Heart left ventricle (tissue), 16 donors: ENCODE measurements around the gene MRPL9. TPM values are rescaled to one million over a fixed set of nuclear protein-coding genes. Genes with fewer than 3 reads are reported as not detected.
A peak's percentile ranks its signal among the peaks of the same experiment; 100 is the strongest.

Experiments used
- ATAC-seq, 4 donors: fragments of 200-7000 bp; cut with Tn5 transposase; one replicate each; pipeline ENCODE4 v1.9.1; 2020 to 2022; ENCODE audit warnings: moderate library complexity in 4 of 4, mild to moderate bottlenecking in 3 of 4, moderate number of reproducible peaks in 1 of 4
- DNase-seq, 5 donors: peaks; one replicate each; pipeline ENCODE4 v3.0.0-alpha.2; 2020
- H3K27ac ChIP-seq, 12 donors: fragments of 200-600 bp; sonication (generic) in 4 of 12; one replicate each; pipeline versions ENCODE4 v1.5.0 to v1.8.0; 2016 to 2022; ENCODE audit warnings: mild to moderate bottlenecking in 2 of 12
- H3K27me3 ChIP-seq, 9 donors: fragments of 200-600 bp; sonication (generic) in 2 of 9; one replicate each; pipeline versions ENCODE4 v1.5.1 to v1.8.0; 2016 to 2022; ENCODE audit warnings: mild to moderate bottlenecking in 3 of 9
- H3K36me3 ChIP-seq, 9 donors: fragments of 200-600 bp; sonication (generic) in 2 of 9; one replicate each; pipeline versions ENCODE4 v1.5.0 to v1.8.0; 2018 to 2022; ENCODE audit warnings: mild to moderate bottlenecking in 2 of 9
- H3K4me1 ChIP-seq, 12 donors: fragments of 200-600 bp; sonication (generic) in 4 of 12; one replicate each; pipeline versions ENCODE4 v1.5.0 to v1.8.0; 2016 to 2022; ENCODE audit warnings: mild to moderate bottlenecking in 3 of 12
- H3K4me3 ChIP-seq, 12 donors: fragments of 200-600 bp; sonication (generic) in 4 of 12; one replicate each; pipeline versions ENCODE4 v1.5.0 to v1.8.0; 2017 to 2022; ENCODE audit warnings: mild to moderate bottlenecking in 9 of 12, moderate library complexity in 4 of 12
- H3K9me3 ChIP-seq, 12 donors: fragments of 200-600 bp; sonication (generic) in 4 of 12; one replicate each; pipeline versions ENCODE4 v1.5.0 to v1.8.0; 2016 to 2022; ENCODE audit warnings: mild to moderate bottlenecking in 1 of 12
- POLR2A ChIP-seq, 2 donors: fragments of 450-650 bp; IDR thresholded peaks; one replicate each; pipeline ENCODE4 v1.6.1; 2017; ENCODE audit warnings: antibody characterized with exemption in 2 of 2, mild to moderate bottlenecking in 2 of 2, moderate library complexity in 2 of 2
- WGBS, 4 donors: extraction: QIAGEN DNeasy Blood & Tissue Kit in 2 of 4; methylation state at CpG; one replicate each; pipeline versions ENCODE4 v1.1.5 to v1.1.7; 2013 to 2018; 5-methylcytosine and 5-hydroxymethylcytosine counted together
- intact Hi-C, 10 donors: fragments of 100-400 bp; cut with DNase I; formaldehyde crosslinking; loops; one replicate each; pipeline versions ENCODE4 v1.11.1 to v1.14.2; 2022
- polyA plus RNA-seq, 2 donors: library from polyadenylated mRNA; stranded (reverse); fragments of 200-250 nt; gene quantifications; one replicate each; pipeline ENCODE4 v1.2.3, GENCODE V29; 2013
- total RNA-seq, 9 donors: library from RNA; depleted of rRNA in 2 of 9; stranded (reverse); fragments of >200 nt in 2 of 9; fragmentation: NEBNext Ultra II Directional in 3 of 9; extraction: Animal tissue kit (Norgen Biotek cat#: 25700) in 3 of 9; gene quantifications; one replicate each; pipeline versions ENCODE4 v1.1.0 to v1.2.4, GENCODE V29; 2016 to 2023
- TF ChIP-seq, protein P1 (sequence below), 12 donors: fragments of 200-600 bp; sonication (generic) in 4 of 12; IDR thresholded peaks; one replicate each; pipeline versions ENCODE4 v1.5.0 to v1.8.0; 2018 to 2022; ENCODE audit warnings: antibody characterized with exemption in 12 of 12, mild to moderate bottlenecking in 5 of 12
- donor health status: ischemic (EF 13 %, LVEDD 7.1; RV severe dilation, severe dysfunction).
- donor health status: healthy with polysubstance abuse.
- donor health status: DM: no; HTN: yes; CAD: no.
- donor health status: DM: no; HTN: no; CAD: no.
- donor health status: ischemic (EF 25% LVEDD 6.9; RV normal size, moderate dysfunction).
- donor health status: ischemic (EF 25% LVEDD 5.7; RV mildly dilated, moderate dysfunction).
- donor health status: healthy.
- donor health status: DM: yes; HTN: yes; CAD: no.
- donor health status: ischemic (EF 35%, LVEDD 5.7; RV mildly dilated, moderate dysfunction).
- donor health status: nonischemic (EF 11% LVEDD 7.7; RV severe dilation, severe dysfunction).
- donor health status: DM: yes; HTN: yes; CAD: no.
- donor health status: PGD.
- donor health status: ischemic (EF 29% LVEDD 5.4; RV normal size, mild dysfunction).
- donor health status: nonischemic (EF 23%, LVEDD 6.1; RV moderate dilation, normal function).

MRPL9 gene
- total and polyA plus RNA-seq, 11 donors, result 35.8 to 57.9 (median 46.3) TPM

DNA sequence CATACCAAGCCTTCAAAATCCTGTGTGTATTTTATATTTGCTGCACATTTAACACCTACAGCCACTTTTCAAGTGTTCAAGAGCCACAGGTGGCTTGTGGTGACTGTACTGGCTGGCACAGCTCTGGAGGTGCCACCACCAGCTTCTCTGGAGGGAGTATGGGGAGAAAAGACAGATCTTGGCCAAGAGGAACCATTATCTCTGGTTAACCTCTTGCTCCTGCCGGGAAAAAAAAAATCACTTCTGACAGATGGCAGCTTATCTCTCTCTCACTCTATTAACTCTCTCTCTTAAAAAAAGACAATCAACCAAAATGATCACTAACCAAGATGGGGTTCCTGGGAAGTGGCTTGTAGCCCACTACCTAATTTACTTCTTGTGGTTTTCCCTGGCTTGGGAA, 43.2 kb downstream of the MRPL9 start:
- Histone ChIP-seq H3K4me1 (peaks cover 0 to 53% (median 33%) of the 10 kb centered on the region in 12 donors), H3K4me3 (peak overlapping the region in 7 of 12 donors; percentile 56 to 74 (median 63))
- intact Hi-C loops, result no loop called here

DNA sequence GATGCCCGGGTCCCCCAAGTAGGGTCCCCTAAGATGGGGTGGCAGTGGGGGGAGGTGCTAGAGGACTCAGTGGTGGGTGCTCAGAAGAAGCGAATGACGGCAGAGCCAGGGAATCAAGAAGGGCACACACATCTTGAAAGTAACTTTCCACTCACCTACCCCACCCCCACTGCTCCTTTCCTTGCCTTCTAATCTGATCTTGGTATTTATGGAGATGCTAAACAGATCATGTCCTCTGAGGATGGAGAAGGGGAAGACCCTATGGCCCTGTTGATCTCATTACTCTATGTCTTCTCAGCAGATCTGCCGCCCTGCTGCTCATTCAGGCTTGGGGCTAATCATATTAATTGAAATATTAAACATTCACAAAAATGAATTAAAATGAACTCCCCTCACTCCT, 44.6 kb downstream of the MRPL9 start:
- peaks cover 0 to 53% (median 33%) of the 10 kb centered on the region in 12 donors for H3K4me1 ChIP-seq
- peaks cover 0 to 43% (median 7%) of the 10 kb centered on the region in 9 donors for H3K27me3 ChIP-seq
- no peak for TF ChIP-seq POLR2A (IDR thresholded peaks at IDR 0.05)
- TF ChIP-seq, protein P1, sequence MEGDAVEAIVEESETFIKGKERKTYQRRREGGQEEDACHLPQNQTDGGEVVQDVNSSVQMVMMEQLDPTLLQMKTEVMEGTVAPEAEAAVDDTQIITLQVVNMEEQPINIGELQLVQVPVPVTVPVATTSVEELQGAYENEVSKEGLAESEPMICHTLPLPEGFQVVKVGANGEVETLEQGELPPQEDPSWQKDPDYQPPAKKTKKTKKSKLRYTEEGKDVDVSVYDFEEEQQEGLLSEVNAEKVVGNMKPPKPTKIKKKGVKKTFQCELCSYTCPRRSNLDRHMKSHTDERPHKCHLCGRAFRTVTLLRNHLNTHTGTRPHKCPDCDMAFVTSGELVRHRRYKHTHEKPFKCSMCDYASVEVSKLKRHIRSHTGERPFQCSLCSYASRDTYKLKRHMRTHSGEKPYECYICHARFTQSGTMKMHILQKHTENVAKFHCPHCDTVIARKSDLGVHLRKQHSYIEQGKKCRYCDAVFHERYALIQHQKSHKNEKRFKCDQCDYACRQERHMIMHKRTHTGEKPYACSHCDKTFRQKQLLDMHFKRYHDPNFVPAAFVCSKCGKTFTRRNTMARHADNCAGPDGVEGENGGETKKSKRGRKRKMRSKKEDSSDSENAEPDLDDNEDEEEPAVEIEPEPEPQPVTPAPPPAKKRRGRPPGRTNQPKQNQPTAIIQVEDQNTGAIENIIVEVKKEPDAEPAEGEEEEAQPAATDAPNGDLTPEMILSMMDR (IDR thresholded peaks at IDR 0.05), result no peak
- H3K9me3 ChIP-seq, result no peaks in the 10 kb centered on the region
- no peak for ATAC-seq
- WGBS, 4 donors, result 77 to 86% (median 82%) methylated on average over 4 of the region's 4 CpGs
- H3K27ac ChIP-seq, result peak overlapping the region in 4 of 12 donors; percentile 9 to 38 (median 30)
- DNase-seq, result no peak
- no peaks in the 10 kb centered on the region for H3K36me3 ChIP-seq
- no peak overlapping the region for H3K4me3 ChIP-seq
- intact Hi-C loops, result no loop called here

More for the DNA sequence above, 43.2 kb downstream of the MRPL9 start:
- no peak for TF ChIP-seq POLR2A (IDR thresholded peaks at IDR 0.05)
- TF ChIP-seq, protein P1 (IDR thresholded peaks at IDR 0.05), result no peak
- Histone ChIP-seq H3K27me3 (peaks cover 0 to 45% (median 7%) of the 10 kb centered on the region in 9 donors), H3K36me3 (no peaks in the 10 kb centered on the region), H3K9me3 (no peaks in the 10 kb centered on the region), H3K27ac (peak overlapping the region in 11 of 12 donors; percentile 55 to 89 (median 75))
- WGBS, 4 donors, result 15 to 32% (median 22%) methylated on average over 1 of the region's 1 CpG
- ATAC-seq (no peak), DNase-seq (no peak)

DNA sequence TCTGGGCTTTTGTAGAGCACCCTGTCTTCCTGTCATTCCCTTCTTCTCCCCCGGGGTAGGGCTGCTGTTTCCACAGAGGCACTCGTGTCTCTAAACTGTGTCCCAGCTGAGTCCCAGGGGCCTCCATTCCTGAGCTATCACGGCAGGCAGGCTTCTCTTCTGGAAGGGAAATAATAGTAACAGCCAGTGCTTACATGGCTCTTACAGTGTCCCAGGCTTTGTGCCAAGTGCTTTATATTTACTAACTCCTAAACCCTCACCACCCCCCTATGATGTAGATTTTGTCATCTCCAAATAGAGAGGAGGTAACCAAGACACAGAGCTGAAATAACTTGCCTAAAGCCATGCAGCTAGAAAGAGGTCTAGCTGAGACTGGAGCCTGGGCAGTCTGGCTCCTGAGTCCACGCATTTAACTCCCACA, 45.3 kb downstream of the MRPL9 start:
- Histone ChIP-seq H3K9me3 (no peaks in the 10 kb centered on the region), H3K4me1 (peaks cover 0 to 53% (median 33%) of the 10 kb centered on the region in 12 donors), H3K4me3 (no peak overlapping the region), H3K27ac (peak overlapping the region in 5 of 12 donors; percentile 9 to 39 (median 37)), H3K36me3 (no peaks in the 10 kb centered on the region), H3K27me3 (peaks cover 0 to 36% (median 7%) of the 10 kb centered on the region in 9 donors)
- TF ChIP-seq POLR2A (IDR thresholded peaks at IDR 0.05), result no peak
- TF ChIP-seq, protein P1 (IDR thresholded peaks at IDR 0.05), result no peak
- WGBS, 4 donors, result 15 to 27% (median 16%) methylated on average over 3 to 4 of the region's 4 CpGs
- intact Hi-C loops, result no loop called here
- DNase-seq (peak in 3 of 5 donors; percentile 23 to 64 (median 29)), ATAC-seq (peak; percentile 59 to 65 (median 60))

DNA sequence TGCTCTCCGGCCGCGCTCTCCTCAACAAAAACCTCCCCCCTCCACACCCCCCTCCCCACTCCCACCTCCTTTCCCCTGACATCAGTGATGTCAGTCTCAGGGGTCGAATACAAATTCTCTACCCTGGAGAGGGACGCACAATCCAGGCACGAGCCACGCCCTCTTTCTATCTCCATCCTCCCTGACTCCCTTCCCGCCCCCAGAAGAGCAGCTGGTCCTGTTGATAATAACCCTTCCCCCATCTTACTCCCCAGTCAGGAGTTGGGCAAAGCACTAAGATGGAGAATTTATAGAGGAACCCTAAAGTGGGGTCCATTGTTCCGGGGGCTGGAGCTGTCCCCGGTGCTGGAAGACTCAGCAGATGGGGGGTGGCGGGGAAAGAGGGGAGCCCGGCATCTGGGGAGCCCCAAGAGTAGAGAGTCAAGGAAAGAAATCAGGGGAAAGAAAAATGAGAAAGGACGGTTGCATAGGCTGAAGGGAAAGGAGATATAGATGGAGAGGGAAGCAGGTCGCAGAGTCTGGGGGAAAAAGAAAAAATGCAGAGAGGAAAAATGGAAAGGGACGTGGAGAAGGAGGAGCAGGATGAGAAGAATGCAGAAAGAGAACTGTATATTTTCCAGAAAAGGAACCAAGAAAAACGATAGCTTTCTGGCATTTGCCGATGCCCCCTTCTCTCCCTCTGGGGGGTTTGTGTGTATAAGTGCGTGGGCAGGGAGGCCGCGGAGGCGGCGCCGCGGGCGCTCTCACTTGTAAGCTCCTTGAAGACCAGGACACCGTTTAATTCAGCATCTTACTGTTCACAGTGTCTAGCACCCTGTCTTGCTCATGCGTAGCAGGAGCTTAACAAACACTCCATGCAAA, 46.3 kb downstream of the MRPL9 start, which contains the start of gene CELF3:
Gene CELF3, minus strand, starts transcription at position 33 of the 861 bp plus-strand sequence. CDS start 783 bp downstream, outside the sequence.
- 7 to 11% (median 10%) methylated on average over 24 to 27 of the region's 27 CpGs for WGBS, 4 donors

More for the DNA sequence above, 46.3 kb downstream of the MRPL9 start, which contains the start of gene CELF3:
- no peak for DNase-seq
- peak within 1 kb of the TSS in 1 of 12 donors; percentile 29 for H3K27ac ChIP-seq
- no peak for TF ChIP-seq POLR2A (IDR thresholded peaks at IDR 0.05)
- no peaks in the 10 kb centered on the region for H3K9me3 ChIP-seq
- H3K36me3 ChIP-seq, result no peaks in the 10 kb centered on the region
- peak within 1 kb of the TSS in 6 of 12 donors; percentile 5 to 33 (median 14) for H3K4me3 ChIP-seq
- peaks cover 0 to 51% (median 31%) of the 10 kb centered on the region in 12 donors for H3K4me1 ChIP-seq
- H3K27me3 ChIP-seq, result peaks cover 0 to 36% (median 7%) of the 10 kb centered on the region in 9 donors
- ATAC-seq, result peak in 1 of 4 donors; percentile 16
- intact Hi-C loops, result no loop called here
